ENCODE measurements around the gene HHATL. TPM values are rescaled to one million over a fixed set of nuclear protein-coding genes. Genes with fewer than 3 reads are reported as not detected.

HHATL gene
- total RNA-seq, 1 donor from 2014 or later, result not detected

DNA sequence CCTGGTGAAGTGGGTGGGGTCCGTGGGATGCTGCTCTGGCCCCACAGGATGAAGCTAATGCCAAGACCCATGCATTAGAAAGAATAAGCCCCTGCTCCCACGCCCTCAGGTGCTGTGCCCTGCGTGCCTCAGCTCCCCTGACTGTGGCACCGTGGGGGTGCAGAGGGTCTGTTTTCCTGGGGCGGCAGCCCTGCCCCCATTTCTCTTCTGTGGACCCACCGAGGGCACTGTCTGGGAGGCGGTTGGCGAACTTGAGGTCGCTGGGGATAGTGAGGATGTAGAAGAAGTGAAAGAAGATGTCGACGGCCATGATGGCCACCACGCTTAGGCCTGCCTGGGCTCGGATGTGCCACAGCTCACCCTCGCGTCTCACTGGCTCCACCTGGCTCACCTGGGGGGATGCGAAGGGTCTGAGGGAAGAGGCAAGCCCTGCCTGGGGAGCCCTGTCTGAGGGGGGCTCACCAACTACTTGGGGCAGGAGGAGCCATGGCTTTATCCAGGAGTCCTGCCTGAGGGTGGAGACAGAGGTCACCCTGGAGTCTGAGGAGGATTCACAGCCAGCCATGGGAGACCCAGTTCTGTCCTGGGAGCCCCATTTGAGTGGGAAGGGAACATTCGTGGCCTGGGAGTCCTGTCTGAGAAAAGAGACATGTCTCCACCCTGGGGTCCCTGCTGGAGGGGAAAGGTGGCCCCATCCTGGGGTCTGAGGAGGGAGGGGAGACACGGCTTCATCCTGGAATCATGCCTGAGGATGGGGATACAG is 5.1 kb downstream of the HHATL start:
- DNase-seq (ENCODE audit: low spot score in 2 of 2), result peak in 1 of 2 donors; percentile 60
- intact Hi-C loops (cut with DNase I), result no loop called here
- TF ChIP-seq, protein P1, sequence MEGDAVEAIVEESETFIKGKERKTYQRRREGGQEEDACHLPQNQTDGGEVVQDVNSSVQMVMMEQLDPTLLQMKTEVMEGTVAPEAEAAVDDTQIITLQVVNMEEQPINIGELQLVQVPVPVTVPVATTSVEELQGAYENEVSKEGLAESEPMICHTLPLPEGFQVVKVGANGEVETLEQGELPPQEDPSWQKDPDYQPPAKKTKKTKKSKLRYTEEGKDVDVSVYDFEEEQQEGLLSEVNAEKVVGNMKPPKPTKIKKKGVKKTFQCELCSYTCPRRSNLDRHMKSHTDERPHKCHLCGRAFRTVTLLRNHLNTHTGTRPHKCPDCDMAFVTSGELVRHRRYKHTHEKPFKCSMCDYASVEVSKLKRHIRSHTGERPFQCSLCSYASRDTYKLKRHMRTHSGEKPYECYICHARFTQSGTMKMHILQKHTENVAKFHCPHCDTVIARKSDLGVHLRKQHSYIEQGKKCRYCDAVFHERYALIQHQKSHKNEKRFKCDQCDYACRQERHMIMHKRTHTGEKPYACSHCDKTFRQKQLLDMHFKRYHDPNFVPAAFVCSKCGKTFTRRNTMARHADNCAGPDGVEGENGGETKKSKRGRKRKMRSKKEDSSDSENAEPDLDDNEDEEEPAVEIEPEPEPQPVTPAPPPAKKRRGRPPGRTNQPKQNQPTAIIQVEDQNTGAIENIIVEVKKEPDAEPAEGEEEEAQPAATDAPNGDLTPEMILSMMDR (IDR thresholded peaks at IDR 0.05), result no peak

DNA sequence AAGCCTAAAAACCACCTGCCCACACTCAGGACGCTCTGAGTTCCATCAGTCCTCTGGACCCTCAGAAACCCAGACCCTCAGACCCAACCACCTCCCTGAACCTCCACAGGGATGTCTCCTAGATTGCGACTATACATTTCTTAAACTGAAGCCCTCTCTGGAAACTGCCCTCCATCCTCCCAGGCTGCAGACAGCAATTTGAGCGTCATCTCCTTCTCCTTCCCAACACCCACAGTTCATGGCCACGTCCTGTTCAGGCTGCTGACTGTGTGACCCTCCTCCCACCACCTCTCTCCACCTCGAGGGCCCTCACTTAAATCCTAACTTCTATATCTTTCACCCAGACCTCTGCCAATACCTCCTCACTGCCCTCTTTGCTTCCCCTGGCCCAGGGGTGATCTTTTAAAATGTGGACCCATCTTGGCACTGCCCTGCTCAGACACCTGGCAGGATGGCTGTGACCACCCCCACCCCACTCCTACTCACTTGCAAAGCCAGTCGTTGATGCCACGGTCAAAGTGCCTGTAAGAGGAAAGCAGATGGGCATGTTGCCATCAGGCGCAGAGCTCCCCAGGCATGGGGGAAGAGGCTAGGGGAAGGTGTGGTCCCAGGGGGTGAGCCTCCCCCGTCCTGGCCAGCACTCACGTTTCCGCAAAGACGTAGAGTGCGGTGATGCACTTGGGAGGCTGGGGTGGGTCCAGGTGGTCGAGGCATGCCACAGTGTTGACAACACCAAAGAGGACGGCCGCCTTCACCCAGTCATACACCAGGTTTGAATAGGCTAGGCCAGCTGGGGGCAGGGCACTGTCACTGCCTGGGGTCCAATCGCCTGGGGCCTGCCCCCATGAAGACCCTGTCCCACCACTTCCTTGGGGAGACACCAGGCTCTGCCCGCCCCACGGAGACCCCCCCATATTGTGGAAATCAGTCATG is 6.0 kb downstream of the HHATL start:
- Histone ChIP-seq H3K27ac (no peak overlapping the region), H3K27me3 (no peaks in the 10 kb centered on the region), H3K36me3 (no peaks in the 10 kb centered on the region), H3K4me1 (peaks cover 0 to 1% of the 10 kb centered on the region in 2 donors), H3K4me3 (no peak overlapping the region), H3K9me3 (no peaks in the 10 kb centered on the region)
- peak in 1 of 2 donors; percentile 58 for DNase-seq (ENCODE audit: low spot score in 2 of 2)
- intact Hi-C loops (cut with DNase I), result no loop called here
- TF ChIP-seq, protein P1 (IDR thresholded peaks at IDR 0.05), result no peak

More for the DNA sequence above, 5.1 kb downstream of the HHATL start:
- Histone ChIP-seq H3K4me1 (peaks cover 0 to 2% of the 10 kb centered on the region in 2 donors), H3K27ac (no peak overlapping the region), H3K27me3 (no peaks in the 10 kb centered on the region), H3K36me3 (no peaks in the 10 kb centered on the region), H3K4me3 (no peak overlapping the region), H3K9me3 (no peaks in the 10 kb centered on the region)

DNA sequence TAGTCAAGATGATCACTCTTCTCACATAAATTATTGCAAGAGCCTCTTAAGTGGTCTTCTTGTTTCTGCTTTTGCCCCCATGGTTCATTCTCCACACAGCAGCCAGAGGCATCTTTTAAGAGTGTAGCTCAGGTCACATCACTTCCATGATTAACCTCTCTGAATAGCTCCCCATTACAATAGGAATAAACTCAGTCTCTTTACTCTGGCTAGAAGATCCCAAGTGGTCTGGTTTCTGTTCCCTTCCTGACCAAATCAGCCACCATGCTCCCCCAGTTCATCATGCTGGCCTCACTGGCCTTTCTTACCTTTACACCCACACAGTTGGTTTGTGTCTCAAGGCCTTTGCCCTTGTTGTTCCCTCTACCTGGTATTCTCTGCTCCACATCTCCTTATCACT is 8.2 kb downstream of the HHATL start:
- DNase-seq (ENCODE audit: low spot score in 2 of 2), result no peak
- intact Hi-C loops (cut with DNase I), result no loop called here
- TF ChIP-seq, protein P1 (IDR thresholded peaks at IDR 0.05), result no peak

DNA sequence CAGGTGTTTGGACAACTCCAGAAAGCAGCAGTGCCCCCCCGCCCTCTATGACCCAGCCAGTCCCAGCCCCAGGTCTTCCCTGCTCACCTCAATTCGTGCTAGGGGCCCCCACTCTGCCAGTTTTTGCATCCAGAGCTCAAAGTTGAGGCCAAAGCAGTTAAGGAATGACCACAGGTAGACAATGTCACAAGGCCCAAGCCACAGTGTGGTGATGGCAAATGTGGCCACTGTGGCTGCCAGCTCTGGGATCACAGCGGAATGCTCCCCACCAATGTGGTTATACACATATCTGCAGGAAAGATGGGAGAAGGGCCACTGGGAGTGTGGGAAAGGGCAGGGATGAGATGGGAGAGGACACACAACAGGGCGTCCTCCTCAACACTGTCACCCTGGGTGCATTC is 9.1 kb downstream of the HHATL start:
- H3K4me1 ChIP-seq, result no peaks in the 10 kb centered on the region
- TF ChIP-seq, protein P1 (IDR thresholded peaks at IDR 0.05), result no peak
- DNase-seq (ENCODE audit: low spot score in 2 of 2), result peak in 1 of 2 donors; percentile 62
- intact Hi-C loops (cut with DNase I), result no loop called here
- H3K36me3 ChIP-seq, result no peaks in the 10 kb centered on the region
- H3K27ac ChIP-seq, result no peak overlapping the region
- H3K9me3 ChIP-seq, result no peaks in the 10 kb centered on the region
- no peaks in the 10 kb centered on the region for H3K27me3 ChIP-seq
- H3K4me3 ChIP-seq, result no peak overlapping the region

More for the DNA sequence above, 8.2 kb downstream of the HHATL start:
- Histone ChIP-seq H3K4me3 (no peak overlapping the region), H3K9me3 (no peaks in the 10 kb centered on the region), H3K4me1 (no peaks in the 10 kb centered on the region), H3K36me3 (no peaks in the 10 kb centered on the region), H3K27ac (no peak overlapping the region), H3K27me3 (no peaks in the 10 kb centered on the region)

DNA sequence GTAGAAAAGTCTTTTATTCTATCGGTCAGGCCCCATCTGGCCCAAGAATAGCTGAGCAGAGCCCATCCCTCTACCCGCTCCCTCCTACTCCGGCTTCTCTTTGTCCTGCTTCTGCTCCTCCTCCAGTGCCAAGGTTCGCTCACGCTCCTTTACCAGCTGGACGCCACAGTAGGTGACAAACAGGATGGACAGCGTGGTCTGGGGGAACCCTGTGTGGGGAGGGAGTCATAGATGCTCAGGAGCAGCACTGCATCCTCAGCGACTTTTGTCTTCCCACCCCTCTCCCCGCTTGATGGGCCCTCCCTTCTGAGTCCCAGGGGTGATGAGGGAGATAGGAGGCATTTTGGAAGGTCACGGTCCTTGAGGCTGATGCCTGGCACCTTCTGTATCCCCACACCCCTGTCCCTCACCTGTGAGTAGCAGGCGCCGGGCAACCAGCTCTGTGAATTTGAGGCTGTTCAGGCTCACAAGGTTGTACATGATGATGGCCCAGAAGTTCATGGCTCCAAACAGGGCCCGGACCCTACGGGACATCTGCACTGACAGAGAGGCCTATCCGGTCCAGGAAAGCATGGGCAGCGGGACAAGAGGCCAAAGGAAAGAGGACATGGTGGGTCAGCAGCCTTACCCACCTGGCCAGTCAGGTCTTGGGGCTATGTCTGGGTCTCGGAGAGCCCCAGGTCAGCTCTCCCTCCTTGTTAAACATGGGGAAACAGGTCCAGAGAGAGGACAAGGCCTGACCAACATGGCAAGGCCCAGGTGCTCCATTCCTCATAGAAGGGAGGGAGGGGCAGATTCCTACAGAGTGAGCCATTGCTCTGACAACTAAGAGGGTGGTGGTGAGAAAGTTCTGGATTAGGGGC is 9.7 kb downstream of the HHATL start:
- DNase-seq (ENCODE audit: low spot score in 2 of 2), result no peak
- intact Hi-C loops (cut with DNase I), result no loop called here
- Histone ChIP-seq H3K4me1 (no peaks in the 10 kb centered on the region), H3K36me3 (no peaks in the 10 kb centered on the region), H3K9me3 (no peaks in the 10 kb centered on the region), H3K27me3 (no peaks in the 10 kb centered on the region), H3K4me3 (no peak overlapping the region), H3K27ac (no peak overlapping the region)
- TF ChIP-seq, protein P1 (IDR thresholded peaks at IDR 0.05), result no peak

Data from ascending aorta (tissue), 2 donors.